HEK293 (cell line): Measurements from ENCODE around the gene CSNK2A2.

Experiments used
- CTCF ChIA-PET: fragments of 350-600 bp; formaldehyde crosslinking; extraction: SDS; loops from one replicate; lab custom pipeline; 2021; ENCODE audit warnings: antibody characterized with exemption; lab: Yijun Ruan, JAX
- POLR2A ChIA-PET: fragments of 300-600 bp; formaldehyde crosslinking; extraction: SDS; loops from one replicate; lab custom pipeline; 2020; ENCODE audit warnings: antibody characterized with exemption, inconsistent platforms; lab: Yijun Ruan, JAX
- H3K27ac ChIP-seq: fragments of 200-500 bp; sonication (Bioruptor generic); 2 replicates; pipeline ENCODE4 v1.5.1; 2014; ENCODE audit warnings: low read depth, low read length, control low read depth, inconsistent platforms; ENCODE audit errors: extremely low read depth
- H3K36me3 ChIP-seq, 2 experiments: fragments of 200-500 bp in 1 of 2; sonication (Bioruptor generic) in 1 of 2; 1 replicate in 1 of 2; 2 replicates in 1 of 2; pipeline ENCODE4 v1.5.1; 2014 to 2017; ENCODE audit warnings: inconsistent platforms in 2 of 2, low read length in 2 of 2; ENCODE audit not compliant: control insufficient read depth in 2 of 2, insufficient read depth in 1 of 2
- H3K4me1 ChIP-seq: fragments of 200-500 bp; sonication (Bioruptor generic); 2 replicates; pipeline ENCODE4 v1.5.1; 2014; ENCODE audit warnings: mild to moderate bottlenecking, low read length, inconsistent platforms; ENCODE audit not compliant: control insufficient read depth, insufficient read depth
- H3K4me3 ChIP-seq: 2 replicates; pipeline ENCODE4 v1.5.1; 2011; ENCODE audit warnings: low read depth, mild to moderate bottlenecking, control low read depth, low read length, moderate library complexity
- H3K9me3 ChIP-seq: fragments of 200-500 bp; sonication (Bioruptor generic); 2 replicates; pipeline ENCODE4 v1.5.1; 2014; ENCODE audit warnings: low read depth, low read length, inconsistent platforms; ENCODE audit not compliant: control insufficient read depth, insufficient read depth
- BCL11B ChIP-seq: fragments of 450-650 bp; formaldehyde crosslinking; IDR thresholded peaks from 2 replicates; pipeline ENCODE4 v1.5.1; 2016; ENCODE audit warnings: low read depth, missing biosample characterization, missing genetic modification characterization
- FEZF1 ChIP-seq: fragments of 450-650 bp; formaldehyde crosslinking; IDR thresholded peaks from 2 replicates; pipeline ENCODE4 v1.5.1; 2016; ENCODE audit warnings: missing biosample characterization, missing genetic modification characterization
- GLIS1 ChIP-seq: fragments of 450-650 bp; formaldehyde crosslinking; IDR thresholded peaks from 2 replicates; pipeline ENCODE4 v1.5.1; 2016; ENCODE audit warnings: missing biosample characterization, missing genetic modification characterization
- MYNN ChIP-seq: fragments of 450-650 bp; formaldehyde crosslinking; IDR thresholded peaks from 2 replicates; pipeline ENCODE4 v1.5.1; 2016; ENCODE audit warnings: missing biosample characterization, missing genetic modification characterization, borderline replicate concordance
- PATZ1 ChIP-seq: fragments of 450-650 bp; formaldehyde crosslinking; IDR thresholded peaks from 2 replicates; pipeline ENCODE4 v1.5.1; 2016; ENCODE audit warnings: missing biosample characterization, missing genetic modification characterization
- RBAK ChIP-seq: fragments of 450-650 bp; formaldehyde crosslinking; IDR thresholded peaks from 2 replicates; pipeline ENCODE4 v1.5.1; 2016; ENCODE audit warnings: missing biosample characterization, missing genetic modification characterization
- SCRT2 ChIP-seq: fragments of 450-650 bp; formaldehyde crosslinking; IDR thresholded peaks from 2 replicates; pipeline ENCODE4 v1.5.1; 2016; ENCODE audit warnings: missing biosample characterization, missing genetic modification characterization
- ZBTB10 ChIP-seq: fragments of 450-650 bp; formaldehyde crosslinking; IDR thresholded peaks from 2 replicates; pipeline ENCODE4 v1.5.1; 2016; ENCODE audit warnings: missing biosample characterization, missing genetic modification characterization
- ZFP69B ChIP-seq: fragments of 450-650 bp; formaldehyde crosslinking; IDR thresholded peaks from 2 replicates; pipeline ENCODE4 v1.5.1; 2016; ENCODE audit warnings: missing biosample characterization, missing genetic modification characterization
- ZNF133 ChIP-seq: fragments of 450-650 bp; formaldehyde crosslinking; IDR thresholded peaks from 2 replicates; pipeline ENCODE4 v1.5.1; 2016; ENCODE audit warnings: missing biosample characterization, missing genetic modification characterization
- ZNF169 ChIP-seq: fragments of 450-650 bp; formaldehyde crosslinking; IDR thresholded peaks from 2 replicates; pipeline ENCODE4 v1.5.1; 2016; ENCODE audit warnings: missing biosample characterization, missing genetic modification characterization
- ZNF280D ChIP-seq: fragments of 450-650 bp; formaldehyde crosslinking; IDR thresholded peaks from 2 replicates; pipeline ENCODE4 v1.5.1; 2016; ENCODE audit warnings: missing biosample characterization, missing genetic modification characterization
- ZNF37A ChIP-seq: fragments of 450-650 bp; IDR thresholded peaks from 2 replicates; pipeline ENCODE4 v1.5.1; 2018; ENCODE audit warnings: missing biosample characterization, missing genetic modification characterization
- ZNF391 ChIP-seq: fragments of 450-650 bp; formaldehyde crosslinking; IDR thresholded peaks from 2 replicates; pipeline ENCODE4 v1.5.1; 2016; ENCODE audit warnings: low read depth, missing biosample characterization, missing genetic modification characterization, borderline replicate concordance
- ZNF510 ChIP-seq: fragments of 450-650 bp; formaldehyde crosslinking; IDR thresholded peaks from 2 replicates; pipeline ENCODE4 v1.5.1; 2018; ENCODE audit warnings: mild to moderate bottlenecking, missing genetic modification characterization, missing biosample characterization; ENCODE audit not compliant: insufficient replicate concordance
- ZNF544 ChIP-seq: fragments of 450-650 bp; formaldehyde crosslinking; IDR thresholded peaks from 2 replicates; pipeline ENCODE4 v1.5.0; 2017; ENCODE audit warnings: missing biosample characterization, missing genetic modification characterization
- ZNF596 ChIP-seq: fragments of 450-650 bp; IDR thresholded peaks from 2 replicates; pipeline ENCODE4 v1.5.0; 2018; ENCODE audit warnings: missing biosample characterization, mild to moderate bottlenecking, missing genetic modification characterization, moderate library complexity
- ZNF639 ChIP-seq: fragments of 450-650 bp; formaldehyde crosslinking; IDR thresholded peaks from 2 replicates; pipeline ENCODE4 v1.5.1; 2016; ENCODE audit warnings: missing biosample characterization, missing genetic modification characterization
- ZNF843 ChIP-seq: fragments of 450-650 bp; formaldehyde crosslinking; IDR thresholded peaks from 2 replicates; pipeline ENCODE4 v1.5.1; 2016; ENCODE audit warnings: missing biosample characterization, missing genetic modification characterization
- ZSCAN23 ChIP-seq: fragments of 450-650 bp; formaldehyde crosslinking; IDR thresholded peaks from 2 replicates; pipeline ENCODE4 v1.5.1; 2016; ENCODE audit warnings: missing biosample characterization, missing genetic modification characterization

CSNK2A2 gene

GRCh38 chr16:58121132-58121531, 76.8 kb downstream of the CSNK2A2 start:
- Histone ChIP-seq H3K27ac (no peak overlapping the region), H3K9me3 (no peaks in the 10 kb centered on the region), H3K4me1 (peaks cover 29% of the 10 kb centered on the region)
- CTCF ChIA-PET: interaction anchor here (0.6 to 4.0 kb wide), 28 partner anchors 8 to 572 kb away, joined by 3 to 41 read pairs (median 5); partner anchors contain the start of genes USB1 and ZNF319
- no peak for TF ChIP-seq ZNF280D (tag by site-specific recombination)
- TF ChIP-seq, all 188 proteins: peak for 0
- POLR2A ChIA-PET: interaction anchor here (0.7 to 4.0 kb wide), 8 partner anchors 8 to 129 kb away, joined by 3 to 23 read pairs (median 8); partner anchors contain the start of genes CFAP20 and USB1
- Histone ChIP-seq H3K4me3 (no peak overlapping the region), H3K36me3 (peaks cover 0 to 11% of the 10 kb centered on the region in 2 experiments; a peak in 1 of 3 replicates)

- POLR2A ChIA-PET: interaction anchor here (1.0 to 4.0 kb wide), 2 partner anchors 9 to 23 kb away, joined by 3 to 23 read pairs; partner anchors contain the start of gene CFAP20
- TF ChIP-seq SCRT2 (tag by site-specific recombination) (peak; percentile 64), FEZF1 (tag by site-specific recombination) (no peak), ZNF639 (tag by site-specific recombination) (no peak), ZNF843 (no peak), GLIS1 (tag by site-specific recombination) (peak; percentile 42), BCL11B (no peak), ZFP69B (tag by site-specific recombination) (no peak), PATZ1 (tag by site-specific recombination) (no peak), ZNF510 (tag by site-specific recombination) (no peak), ZNF37A (no peak), ZNF596 (tag by site-specific recombination) (no peak), ZNF544 (tag by site-specific recombination) (no peak)
- Histone ChIP-seq H3K36me3 (peaks cover 0 to 20% of the 10 kb centered on the region in 2 experiments; a peak in 1 of 3 replicates), H3K9me3 (no peaks in the 10 kb centered on the region), H3K4me1 (peaks cover 21% of the 10 kb centered on the region), H3K4me3 (no peak overlapping the region), H3K27ac (no peak overlapping the region)
- CTCF ChIA-PET: interaction anchor here (0.7 to 4.0 kb wide), 7 partner anchors 13 to 107 kb away, joined by 3 to 35 read pairs (median 15); no protein-coding TSS in a partner anchor
These were observed 77.7 kb downstream of the CSNK2A2 start for GRCh38 chr16:58120234-58120633.

- H3K4me3 ChIP-seq: no peak overlapping the region
- no peaks in the 10 kb centered on the region for H3K9me3 ChIP-seq
- H3K4me1 ChIP-seq: peaks cover 20% of the 10 kb centered on the region
- no peak overlapping the region for H3K27ac ChIP-seq
- peaks cover under 1 to 28% of the 10 kb centered on the region in 2 experiments; a peak in 2 of 3 replicates for H3K36me3 ChIP-seq
- ChIA-PET CTCF (interaction anchor here (0.7 to 1.7 kb wide), 4 partner anchors 23 to 524 kb away, joined by 3 to 7 read pairs (median 3); no protein-coding TSS in a partner anchor), POLR2A (interaction anchor here (4.0 kb wide), 1 partner anchor 10 kb away, joined by 23 read pairs; the partner anchor contains the start of gene CFAP20)
- TF ChIP-seq ZNF133 (tag by site-specific recombination) (no peak), MYNN (tag by site-specific recombination) (no peak), RBAK (tag by site-specific recombination) (no peak), ZNF169 (tag by site-specific recombination) (no peak), ZBTB10 (tag by site-specific recombination) (no peak), ZSCAN23 (tag by site-specific recombination) (no peak), ZNF391 (tag by site-specific recombination) (no peak)
These were observed 78.4 kb downstream of the CSNK2A2 start for GRCh38 chr16:58119509-58119845.
